ENCODE data around the gene BRI3BP.
"Not testable (repeated sequence)": the region's sequence is repeated elsewhere in the genome, so short reads cannot be mapped to it uniquely, and the experiment has no call there.

The BRI3BP gene

GRCh38 chr12:125070112-125070511 is 76.7 kb downstream of the BRI3BP start:
- DNase-seq = no peak

- DNase-seq = no peak
These were observed 77.4 kb downstream of the BRI3BP start for GRCh38 chr12:125070661-125071390.

- no peak for DNase-seq
These were observed 78.0 kb downstream of the BRI3BP start for GRCh38 chr12:125071456-125071855.

- DNase-seq = no peak
These were observed 79.1 kb downstream of the BRI3BP start for GRCh38 chr12:125072496-125072895.

- DNase-seq = not testable (repeated sequence)
These were observed 80.8 kb downstream of the BRI3BP start for GRCh38 chr12:125074294-125074693.

GRCh38 chr12:125076103-125076502 is 82.7 kb downstream of the BRI3BP start:
- DNase-seq = no peak

GRCh38 chr12:125079084-125079483 is 85.6 kb downstream of the BRI3BP start:
- DNase-seq = no peak

GRCh38 chr12:125079648-125080645 is 86.5 kb downstream of the BRI3BP start:
- no peak for DNase-seq

All from GF-D8 (cell line).